ENCODE measurements around the gene FERMT1.

DNA sequence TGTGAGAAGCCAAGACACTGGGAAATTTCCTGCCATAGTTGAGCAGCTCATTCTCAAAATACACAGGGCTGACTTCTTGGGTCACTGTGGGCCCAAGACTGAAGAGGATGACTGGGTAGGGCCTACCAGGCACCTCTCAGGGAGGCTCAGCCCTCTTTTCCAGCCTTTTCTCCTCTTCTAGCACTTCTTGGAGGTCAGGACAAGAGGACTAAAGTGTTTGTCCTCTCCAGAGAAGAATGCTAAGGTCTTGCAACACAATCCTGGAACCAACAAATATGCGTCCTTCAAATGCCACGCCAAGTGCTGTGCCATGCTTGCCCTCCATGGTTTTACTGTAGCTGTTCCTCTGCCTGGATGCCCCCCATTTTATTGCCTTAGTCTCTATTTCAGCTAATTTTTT is 65.7 kb downstream of the FERMT1 start:
- TF ChIP-seq CTCF (IDR thresholded peaks at IDR 0.05) = no peak
- no peak for TF ChIP-seq EP300 (IDR thresholded peaks at IDR 0.05; ENCODE audit: low read depth)
- no peak for TF ChIP-seq POLR2AphosphoS5 (IDR thresholded peaks at IDR 0.05)

Data from transverse colon (tissue), 4 donors.